GM08714 (cell line): Measurements from ENCODE around the gene SMU1.
"Not testable (repeated sequence)": the region's sequence is repeated elsewhere in the genome, so short reads cannot be mapped to it uniquely, and the experiment has no call there.

ENCODE experiments used
- H3K4me3 ChIP-seq: fragments of 200-500 bp; sonication (Bioruptor generic); 2 replicates; pipeline ENCODE4 v1.5.1; 2014; ENCODE audit warnings: mild to moderate bottlenecking, low read length, inconsistent platforms
- ZNF274 ChIP-seq: IDR thresholded peaks from 2 replicates; pipeline ENCODE4 v1.6.1; 2012; ENCODE audit warnings: mild to moderate bottlenecking, low read depth, low read length

Gene SMU1

GRCh38 chr9:33097192-33097591 lies 20.7 kb upstream of the SMU1 start:
- H3K4me3 ChIP-seq, result no peak overlapping the region
- no peak for TF ChIP-seq ZNF274

- no peak for TF ChIP-seq ZNF274
- no peak overlapping the region for H3K4me3 ChIP-seq
Observed at GRCh38 chr9:33092634-33093033, 16.2 kb upstream of the SMU1 start.

GRCh38 chr9:33085672-33086071 lies 9.2 kb upstream of the SMU1 start:
- H3K4me3 ChIP-seq, result not testable (repeated sequence)

GRCh38 chr9:33082538-33083326 lies 6.3 kb upstream of the SMU1 start:
- H3K4me3 ChIP-seq, result no peak overlapping the region
- no peak for TF ChIP-seq ZNF274

- no peak for TF ChIP-seq ZNF274
Observed at GRCh38 chr9:33082128-33082527, 5.7 kb upstream of the SMU1 start.

GRCh38 chr9:33081128-33081851 lies 4.8 kb upstream of the SMU1 start:
- TF ChIP-seq ZNF274, result no peak
- H3K4me3 ChIP-seq, result no peak overlapping the region; the same call in 1 of the 2 replicates

More at GRCh38 chr9:33082128-33082527, 5.7 kb upstream of the SMU1 start:
- H3K4me3 ChIP-seq, result no peak overlapping the region

GRCh38 chr9:33080534-33080933 lies 4.1 kb upstream of the SMU1 start:
- no peak for TF ChIP-seq ZNF274
- no peak overlapping the region for H3K4me3 ChIP-seq

GRCh38 chr9:33068991-33069390 lies 7.5 kb downstream of the SMU1 start:
- no peak for TF ChIP-seq ZNF274

GRCh38 chr9:33065157-33066076 lies 11.1 kb downstream of the SMU1 start:
- H3K4me3 ChIP-seq, result peak overlapping the region; percentile 38; the same call in 1 of the 2 replicates
- TF ChIP-seq ZNF274, result no peak

More at GRCh38 chr9:33068991-33069390, 7.5 kb downstream of the SMU1 start:
- H3K4me3 ChIP-seq, result no peak overlapping the region

- no peak for TF ChIP-seq ZNF274
- H3K4me3 ChIP-seq, result no peak overlapping the region
Observed at GRCh38 chr9:33051144-33051543, 25.3 kb downstream of the SMU1 start.

GRCh38 chr9:33049680-33050361 lies 26.7 kb downstream of the SMU1 start:
- no peak for TF ChIP-seq ZNF274
- no peak overlapping the region for H3K4me3 ChIP-seq

GRCh38 chr9:33048054-33048465 lies 28.4 kb downstream of the SMU1 start:
- TF ChIP-seq ZNF274, result no peak
- H3K4me3 ChIP-seq, result no peak overlapping the region

- H3K4me3 ChIP-seq, result no peak overlapping the region
- no peak for TF ChIP-seq ZNF274
Observed at GRCh38 chr9:33046061-33046460, 30.4 kb downstream of the SMU1 start.
